Prostate gland (tissue), 2 donors: Measurements from ENCODE around the gene WDR26. TPM values are rescaled to one million over a fixed set of nuclear protein-coding genes. Genes with fewer than 3 reads are reported as not detected.

Experiments
- DNase-seq: peaks from one replicate; pipeline ENCODE4 v3.0.0-alpha.2; 2019; ENCODE audit warnings: low spot score
- H3K27ac ChIP-seq, 2 donors: fragments of 200-600 bp; sonication (generic); 2 replicates each; pipeline ENCODE4 v1.5.1; 2017 to 2019
- H3K27me3 ChIP-seq: fragments of 200-600 bp; sonication (generic); replicated peaks from 2 replicates; pipeline ENCODE4 v1.5.1; 2019; ENCODE audit not compliant: insufficient read depth
- H3K36me3 ChIP-seq, 2 donors: fragments of 200-600 bp; sonication (generic); 1 replicate in 1 of 2; 2 replicates in 1 of 2; pipeline versions ENCODE4 v1.5.1 to v1.8.1; 2017 to 2019
- H3K4me1 ChIP-seq: fragments of 200-600 bp; sonication (generic); replicated peaks from 2 replicates; pipeline ENCODE4 v1.5.1; 2019
- H3K4me3 ChIP-seq, 2 donors: fragments of 200-600 bp; sonication (generic); 2 replicates each; pipeline ENCODE4 v1.5.1; 2017 to 2019
- H3K9me3 ChIP-seq: fragments of 200-600 bp; sonication (generic); 2 replicates; pipeline ENCODE4 v1.5.1; 2017
- POLR2A ChIP-seq: fragments of 450-650 bp; IDR thresholded peaks from one replicate; pipeline ENCODE4 v1.6.1; 2016; ENCODE audit warnings: antibody characterized with exemption, mild to moderate bottlenecking
- POLR2AphosphoS5 ChIP-seq: sonication (generic); formaldehyde crosslinking; IDR thresholded peaks from one replicate; pipeline ENCODE4 v1.6.1; 2017; ENCODE audit warnings: antibody characterized with exemption
- WGBS: methylation state at CpG from one replicate; pipeline ENCODE4 v1.1.5; 2018; 5-methylcytosine and 5-hydroxymethylcytosine counted together
- intact Hi-C: fragments of 100-400 bp; cut with DNase I; formaldehyde crosslinking; loops from one replicate; pipeline ENCODE4 v1.14.2; 2022
- total RNA-seq, 2 donors: library from RNA; depleted of rRNA; stranded (reverse); fragments of >200 nt; gene quantifications; one replicate each; pipeline ENCODE4 v1.1.0, GENCODE V29; 2016
- TF ChIP-seq, protein P1 (sequence below), 4 experiments: fragments of 200-600 bp in 2 of 4; fragments of 450-650 bp in 2 of 4; sonication (generic) in 2 of 4; IDR thresholded peaks; 1 replicate in 3 of 4; 2 replicates in 1 of 4; pipeline ENCODE4 v1.5.1; 2016 to 2019; ENCODE audit warnings: antibody characterized with exemption in 4 of 4, mild to moderate bottlenecking in 2 of 4, moderate library complexity in 2 of 4

The WDR26 gene
- total RNA-seq, 2 donors from 2014 or later = 50.7 to 72.9 TPM

DNA sequence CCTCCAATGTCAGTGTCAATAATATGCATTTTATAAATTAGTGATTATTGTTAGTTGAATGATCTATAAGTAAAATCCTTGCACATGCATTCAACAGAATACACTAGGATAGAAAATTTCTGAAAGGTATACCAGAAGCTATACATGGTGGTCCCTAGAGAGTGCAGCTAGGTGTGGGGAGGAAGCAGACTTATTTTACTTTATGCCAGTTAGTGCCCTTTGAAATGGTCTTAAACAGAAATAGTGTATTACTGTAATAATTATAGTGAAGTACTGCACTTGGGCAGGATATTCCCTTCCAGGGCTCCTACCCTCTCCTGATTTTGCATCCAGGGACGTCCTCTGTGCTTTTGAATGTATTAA lies 23.2 kb upstream of the WDR26 start:
- TF ChIP-seq, protein P1, sequence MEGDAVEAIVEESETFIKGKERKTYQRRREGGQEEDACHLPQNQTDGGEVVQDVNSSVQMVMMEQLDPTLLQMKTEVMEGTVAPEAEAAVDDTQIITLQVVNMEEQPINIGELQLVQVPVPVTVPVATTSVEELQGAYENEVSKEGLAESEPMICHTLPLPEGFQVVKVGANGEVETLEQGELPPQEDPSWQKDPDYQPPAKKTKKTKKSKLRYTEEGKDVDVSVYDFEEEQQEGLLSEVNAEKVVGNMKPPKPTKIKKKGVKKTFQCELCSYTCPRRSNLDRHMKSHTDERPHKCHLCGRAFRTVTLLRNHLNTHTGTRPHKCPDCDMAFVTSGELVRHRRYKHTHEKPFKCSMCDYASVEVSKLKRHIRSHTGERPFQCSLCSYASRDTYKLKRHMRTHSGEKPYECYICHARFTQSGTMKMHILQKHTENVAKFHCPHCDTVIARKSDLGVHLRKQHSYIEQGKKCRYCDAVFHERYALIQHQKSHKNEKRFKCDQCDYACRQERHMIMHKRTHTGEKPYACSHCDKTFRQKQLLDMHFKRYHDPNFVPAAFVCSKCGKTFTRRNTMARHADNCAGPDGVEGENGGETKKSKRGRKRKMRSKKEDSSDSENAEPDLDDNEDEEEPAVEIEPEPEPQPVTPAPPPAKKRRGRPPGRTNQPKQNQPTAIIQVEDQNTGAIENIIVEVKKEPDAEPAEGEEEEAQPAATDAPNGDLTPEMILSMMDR (IDR thresholded peaks at IDR 0.05) = no peak
- no peak for TF ChIP-seq POLR2AphosphoS5
- no peak for TF ChIP-seq POLR2A
- H3K36me3 ChIP-seq = no peaks in the 10 kb centered on the region
- peak overlapping the region in 1 of 2 donors; percentile 83 for H3K27ac ChIP-seq
- no peaks in the 10 kb centered on the region for H3K27me3 ChIP-seq
- intact Hi-C loops = loop anchor here (1.0 to 10.0 kb wide), 4 partner anchors 23 to 340 kb away; partner anchors contain the start of genes CNIH4 and WDR26
- DNase-seq = no peak
- peaks cover 12% of the 10 kb centered on the region for H3K4me1 ChIP-seq
- 74% methylated on average over 1 of the region's 1 CpG for WGBS
- no peak overlapping the region for H3K4me3 ChIP-seq
- no peaks in the 10 kb centered on the region for H3K9me3 ChIP-seq

DNA sequence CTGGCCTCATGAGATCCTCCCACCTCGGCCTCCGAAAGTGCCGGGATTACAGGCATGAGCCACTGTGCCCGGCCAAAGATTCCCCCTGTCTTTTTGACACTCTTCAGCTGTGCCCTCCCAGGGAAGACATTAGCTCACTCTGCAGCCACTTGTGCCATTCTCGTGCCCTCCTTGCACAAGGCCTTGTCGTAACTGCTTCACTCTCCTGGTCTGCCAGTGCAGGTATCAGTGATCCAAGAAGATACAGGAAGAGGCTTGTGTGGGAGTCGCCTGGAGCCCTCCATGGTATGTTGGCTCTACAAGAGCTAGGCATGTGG lies 22.0 kb upstream of the WDR26 start:
- intact Hi-C loops = loop anchor here (5.0 to 10.0 kb wide), 3 partner anchors 48 to 339 kb away; partner anchors contain the start of gene CNIH4
- H3K27ac ChIP-seq = peak overlapping the region; percentile 83 to 84
- no peaks in the 10 kb centered on the region for H3K9me3 ChIP-seq
- TF ChIP-seq, protein P1 (IDR thresholded peaks at IDR 0.05) = no peak
- TF ChIP-seq POLR2AphosphoS5 (no peak), POLR2A (no peak)
- H3K36me3 ChIP-seq = no peaks in the 10 kb centered on the region
- H3K4me3 ChIP-seq = no peak overlapping the region
- H3K27me3 ChIP-seq = no peaks in the 10 kb centered on the region
- WGBS = 79% methylated on average over 7 of the region's 7 CpGs
- no peak for DNase-seq
- peaks cover 12% of the 10 kb centered on the region for H3K4me1 ChIP-seq

DNA sequence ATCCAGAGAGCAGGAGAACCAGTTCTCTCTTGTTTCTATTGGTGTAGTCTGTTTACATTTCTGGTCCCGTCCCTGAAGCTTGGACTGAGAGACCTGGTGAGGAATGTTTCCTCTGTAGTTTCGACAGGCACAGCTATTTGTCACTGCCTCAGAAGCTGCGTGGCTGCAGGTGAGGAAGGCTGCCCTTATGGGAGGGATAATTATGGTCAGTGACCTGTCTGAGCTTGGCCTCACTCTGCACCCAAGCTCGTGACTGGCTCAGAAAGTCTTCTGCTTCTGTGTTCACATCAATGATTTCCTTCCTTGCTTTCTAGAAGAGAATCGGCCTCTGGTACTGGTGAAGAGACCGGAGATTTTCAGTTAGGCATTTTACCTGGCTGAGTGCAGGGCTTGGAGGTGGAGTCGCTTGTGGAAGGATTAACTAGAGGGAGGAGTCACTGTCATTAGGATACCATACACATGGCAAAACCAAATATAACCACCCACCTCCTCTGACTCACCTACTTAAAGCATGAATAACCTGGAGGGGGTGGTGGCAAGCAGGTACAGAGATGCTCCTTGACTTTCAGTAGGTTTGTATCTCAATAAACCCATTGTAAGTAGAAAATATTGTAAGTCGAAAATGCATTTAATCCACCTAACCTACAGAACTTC lies 19.9 kb upstream of the WDR26 start:
- Histone ChIP-seq H3K9me3 (no peaks in the 10 kb centered on the region), H3K4me3 (peak overlapping the region; percentile 0 to 20), H3K27me3 (no peaks in the 10 kb centered on the region), H3K27ac (peak overlapping the region; percentile 83 to 84), H3K36me3 (no peaks in the 10 kb centered on the region), H3K4me1 (peaks cover 12% of the 10 kb centered on the region)
- TF ChIP-seq POLR2AphosphoS5 = peak; percentile 74
- TF ChIP-seq, protein P1 (IDR thresholded peaks at IDR 0.05) = no peak
- peak; percentile 79 for DNase-seq
- intact Hi-C loops = loop anchor here (5.0 to 10.0 kb wide), 3 partner anchors 50 to 337 kb away; partner anchors contain the start of gene CNIH4
- WGBS = 45% methylated on average over 8 of the region's 8 CpGs

DNA sequence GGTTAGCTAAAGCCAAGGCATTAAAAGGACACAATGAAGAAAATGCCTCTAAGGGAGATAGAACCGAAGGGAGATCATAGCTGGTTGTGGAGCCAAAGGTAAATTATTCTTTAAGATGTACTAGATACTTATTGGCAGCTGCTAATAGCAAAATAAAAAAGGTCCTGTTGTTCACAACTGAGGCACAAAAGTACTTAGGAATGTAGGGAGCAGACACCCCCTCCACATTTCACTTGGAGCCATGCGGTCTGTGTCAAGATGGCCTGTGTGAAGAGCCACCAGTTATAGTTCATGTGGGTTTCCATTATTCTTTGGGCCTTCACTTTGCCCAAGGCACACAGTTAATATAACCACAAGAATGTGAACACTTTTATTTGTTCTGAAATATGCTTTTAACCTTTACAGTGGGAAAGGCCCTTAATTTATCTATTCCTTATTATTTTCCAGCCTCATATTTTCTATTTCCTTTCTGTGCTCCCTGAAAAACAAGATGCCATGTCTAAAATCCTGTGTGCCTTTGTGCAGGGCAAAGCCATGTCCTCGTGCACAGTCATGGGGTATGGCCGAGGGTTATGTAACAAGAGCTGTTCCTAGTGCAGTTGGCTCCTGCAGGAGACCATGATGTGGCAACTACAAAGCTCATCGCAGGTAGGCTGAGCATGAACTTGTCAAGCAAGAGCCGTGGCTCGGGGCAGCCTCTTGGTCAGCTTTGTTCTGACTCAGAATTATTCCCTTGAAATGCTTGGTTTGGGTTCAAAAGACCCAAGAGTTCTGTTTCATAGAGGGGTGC lies 16.2 kb upstream of the WDR26 start:
- H3K27me3 ChIP-seq = no peaks in the 10 kb centered on the region
- H3K4me3 ChIP-seq = no peak overlapping the region
- H3K9me3 ChIP-seq = no peaks in the 10 kb centered on the region
- TF ChIP-seq, protein P1 (IDR thresholded peaks at IDR 0.05) = no peak
- TF ChIP-seq POLR2A (no peak), POLR2AphosphoS5 (no peak)
- no peak for DNase-seq
- WGBS = 57% methylated on average over 7 of the region's 7 CpGs
- H3K4me1 ChIP-seq = peaks cover 7% of the 10 kb centered on the region
- no peaks in the 10 kb centered on the region for H3K36me3 ChIP-seq
- intact Hi-C loops = loop anchor here (10.0 kb wide), 2 partner anchors 54 to 96 kb away; partner anchors contain the start of gene CNIH4
- no peak overlapping the region for H3K27ac ChIP-seq
